ENCODE measurements around the gene AGBL3. TPM values are rescaled to one million over a fixed set of nuclear protein-coding genes. Genes with fewer than 3 reads are reported as not detected.

Gene AGBL3
- total and polyA plus RNA-seq, 2 of the 8 experiments (the other 6 are each of a cell fraction or from before 2014, with no cell fraction given): 1.1 to 1.9 TPM

DNA sequence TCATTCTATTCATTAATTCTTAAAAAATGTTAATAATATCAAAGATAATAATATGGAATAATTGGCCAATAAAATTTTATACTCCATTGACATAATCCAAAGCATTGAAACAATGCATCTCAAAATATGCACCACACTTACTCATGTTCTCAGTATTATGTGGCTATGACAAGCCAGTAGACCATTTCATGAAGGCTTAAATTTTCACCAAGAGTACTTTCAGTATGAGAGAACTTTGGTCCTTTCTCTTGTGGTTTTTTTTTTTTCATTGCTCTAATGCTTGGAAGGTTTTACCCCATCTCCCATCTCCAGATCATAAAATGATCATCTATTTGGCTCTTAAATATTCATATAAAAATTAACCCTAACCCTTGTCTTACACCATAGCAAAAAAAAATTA is 116.1 kb downstream of the AGBL3 start:
- H2BK20ac ChIP-seq (ENCODE audit: low read length): no peak overlapping the region
- no peak overlapping the region for H2AK5ac ChIP-seq (ENCODE audit: low read depth, low read length)
- H4K20me1 ChIP-seq (replicated peaks in 1 of 2; ENCODE audit: control insufficient read depth in 1 of 2, insufficient read depth in 2 of 2, low read length in 2 of 2): no peaks in the 10 kb centered on the region
- FAIRE-seq (no peak), DNase-seq (ENCODE audit: low read depth in 1 of 2, low spot score in 2 of 2) (no peak)
- no peaks in the 10 kb centered on the region for H3K79me2 ChIP-seq (ENCODE audit: control insufficient read depth in 1 of 2, insufficient read depth in 2 of 2, low read length in 2 of 2)
- H3K9ac ChIP-seq (replicated peaks in 1 of 4; ENCODE audit: extremely low read depth in 1 of 4, low read depth in 3 of 4, low read length in 3 of 4): no peak overlapping the region
- no peaks in the 10 kb centered on the region for H3K23me2 ChIP-seq (ENCODE audit: low read depth, low read length)
- no peak overlapping the region for H2AFZ ChIP-seq (ENCODE audit: low read length)
- H3K4me2 ChIP-seq (ENCODE audit: insufficient read depth in 1 of 2, low read depth in 2 of 2, low read length in 2 of 2): no peak overlapping the region
- no peak overlapping the region for H3K14ac ChIP-seq (ENCODE audit: insufficient read length)
- H3K36me3 ChIP-seq (ENCODE audit: control insufficient read depth in 2 of 4, insufficient read depth in 4 of 4, low read length in 3 of 4): no peaks in the 10 kb centered on the region
- no peak overlapping the region for H4K91ac ChIP-seq (replicated peaks; ENCODE audit: insufficient read length, low read length)
- no peak overlapping the region for H3K56ac ChIP-seq (replicated peaks; ENCODE audit: insufficient read length, low read depth, low read length)
- no peaks in the 10 kb centered on the region for H3K9me3 ChIP-seq (ENCODE audit: insufficient read depth in 2 of 2, low read depth in 1 of 2, low read length in 1 of 2)
- no peak overlapping the region for H4K8ac ChIP-seq (ENCODE audit: extremely low read depth, insufficient read depth, low read length)
- H4K5ac ChIP-seq (ENCODE audit: insufficient read length, low read depth, low read length): no peak overlapping the region
- H2BK15ac ChIP-seq (ENCODE audit: low read length): no peak overlapping the region
- no peak overlapping the region for H2BK12ac ChIP-seq (ENCODE audit: low read depth, low read length)
- no peak overlapping the region for H3K4me3 ChIP-seq (ENCODE audit: extremely low read depth in 1 of 4, insufficient read depth in 2 of 4, low read depth in 3 of 4, low read length in 4 of 4)
- no peak overlapping the region for H2BK120ac ChIP-seq (replicated peaks; ENCODE audit: low read depth, low read length)
- no peak overlapping the region for H3K4ac ChIP-seq (replicated peaks; ENCODE audit: insufficient read length, low read depth, low read length)
- no peak overlapping the region for H3K23ac ChIP-seq (ENCODE audit: insufficient read length)
- H3K27me3 ChIP-seq (replicated peaks in 1 of 4; ENCODE audit: control insufficient read depth in 3 of 4, extremely low read depth in 1 of 4, insufficient read depth in 3 of 4, low read length in 3 of 4): no peaks in the 10 kb centered on the region
- CTCF ChIA-PET (ENCODE audit: partially characterized antibody): no interaction called here
- H3K4me1 ChIP-seq (replicated peaks in 1 of 4; ENCODE audit: control insufficient read depth in 3 of 4, insufficient read depth in 4 of 4, low read length in 3 of 4): no peaks in the 10 kb centered on the region
- no peak overlapping the region for H2BK5ac ChIP-seq (ENCODE audit: low read depth, low read length)
- H3K27ac ChIP-seq (ENCODE audit: low read depth, low read length): no peak overlapping the region
- POLR2A ChIA-PET (ENCODE audit: partially characterized antibody): no interaction called here
- no peak overlapping the region for H3K18ac ChIP-seq (ENCODE audit: extremely low read depth, low read length)
- H3K79me1 ChIP-seq (ENCODE audit: low read depth, low read length): no peaks in the 10 kb centered on the region
- TF ChIP-seq TAF7 (optimal IDR thresholded peaks at IDR 0.05; ENCODE audit: borderline replicate concordance, low read depth, low read length) (no peak), POLR2AphosphoS5 (IDR thresholded peaks at IDR 0.05; ENCODE audit: low read depth, low read length) (no peak), TEAD4 (IDR thresholded peaks at IDR 0.05; ENCODE audit: low read depth, low read length) (no peak), GABPA (IDR thresholded peaks at IDR 0.05; ENCODE audit: borderline replicate concordance, insufficient read depth, low read length) (no peak), RXRA (IDR thresholded peaks at IDR 0.05; ENCODE audit: insufficient read depth, low read depth, low read length) (no peak), SP2 (IDR thresholded peaks at IDR 0.05; ENCODE audit: low read length) (no peak), NRF1 (IDR thresholded peaks at IDR 0.05; ENCODE audit: low read depth, low read length) (no peak), ZNF274 (IDR thresholded peaks at IDR 0.05; ENCODE audit: borderline replicate concordance, extremely low read depth, low read length) (no peak), GTF2F1 (IDR thresholded peaks at IDR 0.05; ENCODE audit: borderline replicate concordance, low read depth, low read length) (no peak), BCL11A (IDR thresholded peaks at IDR 0.05; ENCODE audit: low read depth in 2 of 2, low read length in 2 of 2) (no peak), TBP (IDR thresholded peaks at IDR 0.05; ENCODE audit: low read depth, low read length) (no peak)
- TF ChIP-seq, protein P1, sequence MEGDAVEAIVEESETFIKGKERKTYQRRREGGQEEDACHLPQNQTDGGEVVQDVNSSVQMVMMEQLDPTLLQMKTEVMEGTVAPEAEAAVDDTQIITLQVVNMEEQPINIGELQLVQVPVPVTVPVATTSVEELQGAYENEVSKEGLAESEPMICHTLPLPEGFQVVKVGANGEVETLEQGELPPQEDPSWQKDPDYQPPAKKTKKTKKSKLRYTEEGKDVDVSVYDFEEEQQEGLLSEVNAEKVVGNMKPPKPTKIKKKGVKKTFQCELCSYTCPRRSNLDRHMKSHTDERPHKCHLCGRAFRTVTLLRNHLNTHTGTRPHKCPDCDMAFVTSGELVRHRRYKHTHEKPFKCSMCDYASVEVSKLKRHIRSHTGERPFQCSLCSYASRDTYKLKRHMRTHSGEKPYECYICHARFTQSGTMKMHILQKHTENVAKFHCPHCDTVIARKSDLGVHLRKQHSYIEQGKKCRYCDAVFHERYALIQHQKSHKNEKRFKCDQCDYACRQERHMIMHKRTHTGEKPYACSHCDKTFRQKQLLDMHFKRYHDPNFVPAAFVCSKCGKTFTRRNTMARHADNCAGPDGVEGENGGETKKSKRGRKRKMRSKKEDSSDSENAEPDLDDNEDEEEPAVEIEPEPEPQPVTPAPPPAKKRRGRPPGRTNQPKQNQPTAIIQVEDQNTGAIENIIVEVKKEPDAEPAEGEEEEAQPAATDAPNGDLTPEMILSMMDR (IDR thresholded peaks at IDR 0.05; ENCODE audit: control extremely low read depth in 1 of 3, insufficient read depth in 1 of 3, low read depth in 1 of 3, low read length in 3 of 3): no peak
- TF ChIP-seq, protein P2, sequence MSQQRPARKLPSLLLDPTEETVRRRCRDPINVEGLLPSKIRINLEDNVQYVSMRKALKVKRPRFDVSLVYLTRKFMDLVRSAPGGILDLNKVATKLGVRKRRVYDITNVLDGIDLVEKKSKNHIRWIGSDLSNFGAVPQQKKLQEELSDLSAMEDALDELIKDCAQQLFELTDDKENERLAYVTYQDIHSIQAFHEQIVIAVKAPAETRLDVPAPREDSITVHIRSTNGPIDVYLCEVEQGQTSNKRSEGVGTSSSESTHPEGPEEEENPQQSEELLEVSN (IDR thresholded peaks at IDR 0.05): no peak

Measured in H1 (cell line).